GM12864 (cell line): Measurements from ENCODE around the gene RASGEF1B.

ENCODE experiments used
- DNase-seq: peaks from one replicate; pipeline ENCODE4 v3.0.0-alpha.2; 2011; ENCODE audit warnings: low read depth
- H3K4me3 ChIP-seq: 2 replicates; pipeline ENCODE4 v1.5.1; 2011; ENCODE audit warnings: mild to moderate bottlenecking, low read depth, low read length, control low read depth
- TF ChIP-seq, protein P1 (sequence below): IDR thresholded peaks from 2 replicates; pipeline ENCODE4 v1.5.1; 2011; ENCODE audit warnings: low read depth, mild to moderate bottlenecking, moderate library complexity, low read length, control low read depth, inconsistent platforms; ENCODE audit errors: missing control alignments

Gene RASGEF1B

GRCh38 chr4:81506731-81507130 is 35.0 kb upstream of the RASGEF1B start:
- TF ChIP-seq, protein P1, sequence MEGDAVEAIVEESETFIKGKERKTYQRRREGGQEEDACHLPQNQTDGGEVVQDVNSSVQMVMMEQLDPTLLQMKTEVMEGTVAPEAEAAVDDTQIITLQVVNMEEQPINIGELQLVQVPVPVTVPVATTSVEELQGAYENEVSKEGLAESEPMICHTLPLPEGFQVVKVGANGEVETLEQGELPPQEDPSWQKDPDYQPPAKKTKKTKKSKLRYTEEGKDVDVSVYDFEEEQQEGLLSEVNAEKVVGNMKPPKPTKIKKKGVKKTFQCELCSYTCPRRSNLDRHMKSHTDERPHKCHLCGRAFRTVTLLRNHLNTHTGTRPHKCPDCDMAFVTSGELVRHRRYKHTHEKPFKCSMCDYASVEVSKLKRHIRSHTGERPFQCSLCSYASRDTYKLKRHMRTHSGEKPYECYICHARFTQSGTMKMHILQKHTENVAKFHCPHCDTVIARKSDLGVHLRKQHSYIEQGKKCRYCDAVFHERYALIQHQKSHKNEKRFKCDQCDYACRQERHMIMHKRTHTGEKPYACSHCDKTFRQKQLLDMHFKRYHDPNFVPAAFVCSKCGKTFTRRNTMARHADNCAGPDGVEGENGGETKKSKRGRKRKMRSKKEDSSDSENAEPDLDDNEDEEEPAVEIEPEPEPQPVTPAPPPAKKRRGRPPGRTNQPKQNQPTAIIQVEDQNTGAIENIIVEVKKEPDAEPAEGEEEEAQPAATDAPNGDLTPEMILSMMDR = no peak
- H3K4me3 ChIP-seq = no peak overlapping the region
- DNase-seq = no peak

DNA sequence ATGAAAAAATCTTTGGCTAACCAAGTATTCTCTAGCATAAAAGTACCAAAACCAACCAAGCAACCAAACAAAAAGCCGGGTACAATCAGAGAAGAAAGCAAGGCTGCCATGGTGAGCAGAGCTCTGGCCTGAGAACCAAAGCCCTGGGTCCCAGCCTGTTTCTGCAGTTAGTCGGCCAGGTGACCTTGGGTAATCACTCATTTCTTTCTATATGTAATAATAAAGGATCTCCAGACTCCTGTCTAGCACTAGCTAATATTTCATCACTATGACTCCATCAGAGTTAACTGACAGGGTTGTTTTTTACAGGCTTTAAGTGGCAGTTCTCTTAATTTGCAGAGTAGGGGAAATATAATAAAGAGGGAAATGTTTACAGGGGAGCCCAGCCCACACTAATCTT is 34.0 kb upstream of the RASGEF1B start:
- TF ChIP-seq, protein P1 = no peak
- DNase-seq = no peak
- no peak overlapping the region for H3K4me3 ChIP-seq

DNA sequence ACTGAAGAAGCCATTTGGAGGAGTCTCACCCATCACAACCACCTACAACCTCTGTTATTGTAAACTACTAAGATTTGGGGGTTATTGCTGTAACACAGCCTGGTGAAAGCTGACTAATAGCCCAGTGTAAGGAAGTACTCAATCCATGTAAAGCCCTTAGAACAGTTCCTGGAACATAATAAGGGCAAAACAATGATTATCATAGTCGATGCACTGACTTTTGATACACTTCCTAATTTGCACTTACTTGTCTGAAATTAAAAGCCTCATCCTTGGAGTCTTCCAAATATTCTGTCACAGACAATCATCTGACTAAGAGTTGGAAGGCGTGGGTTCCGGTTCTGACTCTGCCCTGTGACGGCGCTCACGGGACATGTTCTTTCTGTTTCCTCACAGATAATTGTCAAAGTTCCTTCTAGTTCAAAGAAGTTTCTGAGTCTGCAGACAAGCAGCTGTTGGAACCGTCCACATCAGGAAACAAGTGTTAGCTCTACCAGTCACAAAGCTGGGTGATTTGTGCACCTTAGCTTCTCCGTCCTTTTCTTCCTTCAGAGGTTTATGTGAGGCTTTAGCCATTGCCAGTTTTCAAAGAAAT is 33.4 kb upstream of the RASGEF1B start:
- DNase-seq = no peak
- H3K4me3 ChIP-seq = no peak overlapping the region
- TF ChIP-seq, protein P1 = no peak

- TF ChIP-seq, protein P1 = no peak
- DNase-seq = no peak
- H3K4me3 ChIP-seq = no peak overlapping the region
Observed at GRCh38 chr4:81504112-81505003, 32.7 kb upstream of the RASGEF1B start.

DNA sequence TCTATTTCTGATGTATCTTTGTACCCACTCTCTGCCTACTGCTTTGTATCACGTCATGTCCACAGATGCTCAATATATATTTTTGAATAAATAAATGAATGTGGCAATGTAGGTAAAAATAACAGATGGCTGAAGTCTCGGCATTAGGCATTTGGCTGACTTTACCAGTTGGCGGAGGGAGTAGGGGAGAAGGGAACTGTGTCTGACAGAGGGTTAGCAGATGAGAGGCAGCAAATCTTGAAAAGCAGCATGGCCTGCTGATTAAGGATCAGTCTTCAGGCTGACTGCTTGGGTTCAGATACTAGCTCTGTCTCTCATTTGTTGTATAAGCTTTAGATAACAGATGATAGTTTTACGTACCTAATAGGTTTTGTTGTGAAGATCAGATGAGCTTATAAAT is 31.9 kb upstream of the RASGEF1B start:
- no peak overlapping the region for H3K4me3 ChIP-seq
- no peak for DNase-seq
- TF ChIP-seq, protein P1 = no peak

- TF ChIP-seq, protein P1 = no peak
- DNase-seq = no peak
- H3K4me3 ChIP-seq = no peak overlapping the region
Observed at GRCh38 chr4:81502564-81502963, 30.9 kb upstream of the RASGEF1B start.
